ENCODE data around the gene PLCL2.
A peak's percentile ranks its signal among the peaks of the same experiment; 100 is the strongest.

Gene PLCL2

GRCh38 chr3:16864610-16865313, 20.0 kb upstream of the PLCL2 start:
- no peak for DNase-seq (ENCODE audit: extremely low read depth in 1 of 2, low read depth in 1 of 2)

- DNase-seq (ENCODE audit: extremely low read depth in 1 of 2, low read depth in 1 of 2), result no peak
These were observed 19.4 kb upstream of the PLCL2 start for GRCh38 chr3:16865335-16865734.

GRCh38 chr3:16866571-16866970, 18.2 kb upstream of the PLCL2 start:
- no peak for DNase-seq (ENCODE audit: extremely low read depth in 1 of 2, low read depth in 1 of 2)

- no peak for DNase-seq (ENCODE audit: extremely low read depth in 1 of 2, low read depth in 1 of 2)
These were observed 16.2 kb upstream of the PLCL2 start for GRCh38 chr3:16868513-16868912.

GRCh38 chr3:16869261-16870005, 15.3 kb upstream of the PLCL2 start:
- DNase-seq (ENCODE audit: extremely low read depth in 1 of 2, low read depth in 1 of 2), result no peak

- no peak for DNase-seq (ENCODE audit: extremely low read depth in 1 of 2, low read depth in 1 of 2)
These were observed 12.6 kb upstream of the PLCL2 start for GRCh38 chr3:16871915-16872842.

- DNase-seq (ENCODE audit: extremely low read depth in 1 of 2, low read depth in 1 of 2), result no peak
These were observed 10.9 kb upstream of the PLCL2 start for GRCh38 chr3:16873872-16874271.

- DNase-seq (ENCODE audit: extremely low read depth in 1 of 2, low read depth in 1 of 2), result no peak
These were observed 8.7 kb upstream of the PLCL2 start for GRCh38 chr3:16875876-16876550.

- DNase-seq (ENCODE audit: extremely low read depth in 1 of 2, low read depth in 1 of 2), result no peak
These were observed 7.2 kb upstream of the PLCL2 start for GRCh38 chr3:16877505-16877904.

- no peak for DNase-seq (ENCODE audit: extremely low read depth in 1 of 2, low read depth in 1 of 2)
These were observed 6.8 kb upstream of the PLCL2 start for GRCh38 chr3:16877911-16878310.

GRCh38 chr3:16881896-16882630, 2.7 kb upstream of the PLCL2 start:
- DNase-seq (ENCODE audit: extremely low read depth in 1 of 2, low read depth in 1 of 2), result no peak

GRCh38 chr3:16883057-16883722, 1.6 kb upstream of the PLCL2 start:
- no peak for DNase-seq (ENCODE audit: extremely low read depth in 1 of 2, low read depth in 1 of 2)

- DNase-seq (ENCODE audit: extremely low read depth in 1 of 2, low read depth in 1 of 2), result no peak
These were observed 1.1 kb upstream of the PLCL2 start for GRCh38 chr3:16883723-16884083.

GRCh38 chr3:16884084-16884747, 539 bp upstream of the PLCL2 start:
- DNase-seq (ENCODE audit: extremely low read depth in 1 of 2, low read depth in 1 of 2), result peak in 1 of 2 donors; percentile 52

- no peak for DNase-seq (ENCODE audit: extremely low read depth in 1 of 2, low read depth in 1 of 2)
These were observed 993 bp downstream of the PLCL2 start for GRCh38 chr3:16885593-16886302.

GRCh38 chr3:16886303-16886683, 1.5 kb downstream of the PLCL2 start:
- no peak for DNase-seq (ENCODE audit: extremely low read depth in 1 of 2, low read depth in 1 of 2)

GRCh38 chr3:16887130-16887529, 2.4 kb downstream of the PLCL2 start:
- no peak for DNase-seq (ENCODE audit: extremely low read depth in 1 of 2, low read depth in 1 of 2)

- DNase-seq (ENCODE audit: extremely low read depth in 1 of 2, low read depth in 1 of 2), result no peak
These were observed 3.6 kb downstream of the PLCL2 start for GRCh38 chr3:16888356-16888755.

All from stimulated activated CD8-positive, alpha-beta memory T cell treated with anti-CD3 and anti-CD28 coated beads, Interleukin-7, amount 100 ng/mL, for 48 hours (primary cell).